Body of pancreas (tissue), 4 donors: Measurements from ENCODE around the gene ZNF57. TPM values are rescaled to one million over a fixed set of nuclear protein-coding genes. Genes with fewer than 3 reads are reported as not detected.
"Not testable (repeated sequence)": the region's sequence is repeated elsewhere in the genome, so short reads cannot be mapped to it uniquely, and the experiment has no call there.

Experiments used
- ATAC-seq: fragments of 150-250 bp; one replicate; pipeline ENCODE4 v1.9.1; 2016
- DNase-seq, 4 donors: peaks; one replicate each; pipeline ENCODE4 v3.0.0-alpha.2; 2019
- H3K27ac ChIP-seq, 4 donors: fragments of 200-600 bp; sonication (generic); 1 replicate in 3 of 4; 2 replicates in 1 of 4; pipeline versions ENCODE4 v1.5.1 to v1.6.1; 2016 to 2019; ENCODE audit warnings: mild to moderate bottlenecking in 1 of 4, mixed read lengths in 1 of 4, moderate library complexity in 1 of 4
- H3K27me3 ChIP-seq, 2 donors: fragments of 200-600 bp; sonication (generic); one replicate each; pipeline ENCODE4 v1.6.0; 2016; ENCODE audit warnings: mild to moderate bottlenecking in 1 of 2
- H3K36me3 ChIP-seq, 2 donors: fragments of 200-600 bp; sonication (generic); replicated peaks in 1 of 2; 2 replicates each; pipeline ENCODE4 v1.5.1; 2016; ENCODE audit warnings: low read depth in 2 of 2; ENCODE audit not compliant: insufficient read depth in 1 of 2
- H3K4me1 ChIP-seq: fragments of 200-600 bp; sonication (generic); one replicate; pipeline ENCODE4 v1.6.0; 2016
- H3K4me3 ChIP-seq, 2 donors: fragments of 200-600 bp; sonication (generic); 1 replicate in 1 of 2; 2 replicates in 1 of 2; pipeline ENCODE4 v1.5.1; 2016 to 2019
- H3K9me3 ChIP-seq, 3 donors: fragments of 200-600 bp; sonication (generic); 1 replicate in 2 of 3; 2 replicates in 1 of 3; pipeline ENCODE4 v1.5.1; 2016
- CTCF ChIP-seq, 7 experiments: fragments of 450-650 bp in 4 of 7; fragments of 200-600 bp in 3 of 7; sonication (generic) in 3 of 7; IDR thresholded peaks; one replicate each; pipeline ENCODE4 v1.5.1; 2016 to 2019; ENCODE audit warnings: antibody characterized with exemption in 7 of 7
- POLR2A ChIP-seq, 3 donors: fragments of 450-650 bp; IDR thresholded peaks; one replicate each; pipeline ENCODE4 v1.6.1; 2016; ENCODE audit warnings: antibody characterized with exemption in 3 of 3, mild to moderate bottlenecking in 2 of 3
- WGBS, 2 donors: methylation state at CpG; one replicate each; pipeline ENCODE4 v1.1.5; 2017; 5-methylcytosine and 5-hydroxymethylcytosine counted together
- intact Hi-C: fragments of 100-400 bp; cut with DNase I; formaldehyde crosslinking; loops from one replicate; pipeline ENCODE4 v1.15.1; 2023
- total RNA-seq, 2 donors: library from RNA; depleted of rRNA; stranded (reverse); fragments of >200 nt; gene quantifications; one replicate each; pipeline ENCODE4 v1.1.0, GENCODE V29; 2016

Gene ZNF57
- total RNA-seq, 2 donors from 2014 or later, result 0.33 to 2.3 TPM

- no peaks in the 10 kb centered on the region for H3K36me3 ChIP-seq
- H3K4me3 ChIP-seq, result no peak overlapping the region
- no peak for DNase-seq
- H3K9me3 ChIP-seq, result no peaks in the 10 kb centered on the region
- no peak overlapping the region for H3K27ac ChIP-seq
- peaks cover 7% of the 10 kb centered on the region for H3K4me1 ChIP-seq
- ATAC-seq, result no peak
- WGBS, 2 donors, result 57 to 69% methylated on average over 12 of the region's 12 CpGs
- intact Hi-C loops, result loop anchor here (5.0 to 10.0 kb wide), 2 partner anchors 75 to 147 kb away; no protein-coding TSS in a partner anchor
- no peak for TF ChIP-seq POLR2A (IDR thresholded peaks at IDR 0.05)
- TF ChIP-seq CTCF (IDR thresholded peaks at IDR 0.05), result no peak
- no peaks in the 10 kb centered on the region for H3K27me3 ChIP-seq
Measured at GRCh38 chr19:2960120-2960519, 59.4 kb downstream of the ZNF57 start.

- Histone ChIP-seq H3K4me3 (no peak overlapping the region), H3K27me3 (no peaks in the 10 kb centered on the region), H3K4me1 (peaks cover 7% of the 10 kb centered on the region), H3K36me3 (no peaks in the 10 kb centered on the region), H3K9me3 (no peaks in the 10 kb centered on the region), H3K27ac (peak overlapping the region in 1 of 4 donors; percentile 15)
- peak; percentile 37 to 98 (median 95) for TF ChIP-seq CTCF (IDR thresholded peaks at IDR 0.05)
- TF ChIP-seq POLR2A (IDR thresholded peaks at IDR 0.05), result no peak
- DNase-seq (peak; percentile 58 to 84 (median 70)), ATAC-seq (peak; percentile 92)
- intact Hi-C loops, result loop anchor here (5.0 to 10.0 kb wide), 2 partner anchors 73 to 145 kb away; no protein-coding TSS in a partner anchor
- WGBS, 2 donors, result 26 to 28% methylated on average over 17 of the region's 17 CpGs
Measured at GRCh38 chr19:2962018-2962670, 61.4 kb downstream of the ZNF57 start.

- TF ChIP-seq CTCF (IDR thresholded peaks at IDR 0.05) (no peak), POLR2A (IDR thresholded peaks at IDR 0.05) (no peak)
- H3K9me3 ChIP-seq, result no peaks in the 10 kb centered on the region
- no peak overlapping the region for H3K4me3 ChIP-seq
- ATAC-seq (no peak), DNase-seq (no peak)
- intact Hi-C loops, result loop anchor here (5.0 to 10.0 kb wide), 2 partner anchors 72 to 144 kb away; no protein-coding TSS in a partner anchor
- H3K27me3 ChIP-seq, result no peaks in the 10 kb centered on the region
- H3K27ac ChIP-seq, result no peak overlapping the region
- WGBS, 2 donors, result 77 to 78% methylated on average over 5 of the region's 5 CpGs
- H3K4me1 ChIP-seq, result peaks cover 8% of the 10 kb centered on the region
- H3K36me3 ChIP-seq, result no peaks in the 10 kb centered on the region
Measured at GRCh38 chr19:2963122-2963521, 62.4 kb downstream of the ZNF57 start.

GRCh38 chr19:2963631-2964030 is 62.9 kb downstream of the ZNF57 start:
- peaks cover 14% of the 10 kb centered on the region for H3K4me1 ChIP-seq
- intact Hi-C loops, result loop anchor here (5.0 to 10.0 kb wide), 2 partner anchors 71 to 144 kb away; no protein-coding TSS in a partner anchor
- not testable (repeated sequence) for DNase-seq, H3K27me3 ChIP-seq, H3K36me3 ChIP-seq, H3K27ac ChIP-seq, H3K4me3 ChIP-seq, H3K9me3 ChIP-seq, ATAC-seq
- WGBS, 2 donors, result 67 to 71% methylated on average over 10 to 12 of the region's 12 CpGs

GRCh38 chr19:2964874-2965273 is 64.1 kb downstream of the ZNF57 start:
- Histone ChIP-seq H3K27me3 (no peaks in the 10 kb centered on the region), H3K4me3 (no peak overlapping the region), H3K36me3 (no peaks in the 10 kb centered on the region), H3K9me3 (no peaks in the 10 kb centered on the region), H3K4me1 (peaks cover 26% of the 10 kb centered on the region), H3K27ac (no peak overlapping the region)
- DNase-seq (no peak), ATAC-seq (no peak)
- TF ChIP-seq POLR2A (IDR thresholded peaks at IDR 0.05), result no peak
- 90 to 92% methylated on average over 5 of the region's 5 CpGs for WGBS, 2 donors
- intact Hi-C loops, result loop anchor here (5.0 to 10.0 kb wide), 2 partner anchors 70 to 142 kb away; no protein-coding TSS in a partner anchor
